Heart right ventricle (tissue), 16 donors: ENCODE measurements around the gene LGALS7. TPM values are rescaled to one million over a fixed set of nuclear protein-coding genes. Genes with fewer than 3 reads are reported as not detected.

Experiments
- ATAC-seq, 8 donors: fragments of 200-7000 bp; cut with Tn5 transposase; one replicate each; pipeline ENCODE4 v1.9.1; 2020; ENCODE audit warnings: mild to moderate bottlenecking in 8 of 8, moderate library complexity in 8 of 8, moderate number of reproducible peaks in 1 of 8
- DNase-seq, 2 donors: peaks; one replicate each; pipeline ENCODE4 v3.0.0-alpha.2; 2020
- H3K27ac ChIP-seq, 10 donors: fragments of 200-600 bp; sonication (generic) in 2 of 10; one replicate each; pipeline versions ENCODE4 v1.5.0 to v1.8.0; 2020 to 2022; ENCODE audit warnings: mild to moderate bottlenecking in 3 of 10
- H3K27me3 ChIP-seq, 7 donors: fragments of 200-600 bp; one replicate each; pipeline ENCODE4 v1.8.0; 2021 to 2022; ENCODE audit warnings: mild to moderate bottlenecking in 2 of 7
- H3K36me3 ChIP-seq, 9 donors: fragments of 200-600 bp; sonication (generic) in 1 of 9; one replicate each; pipeline versions ENCODE4 v1.5.0 to v1.8.0; 2020 to 2022; ENCODE audit warnings: mild to moderate bottlenecking in 2 of 9
- H3K4me1 ChIP-seq, 9 donors: fragments of 200-600 bp; sonication (generic) in 1 of 9; one replicate each; pipeline versions ENCODE4 v1.5.0 to v1.8.0; 2020 to 2022; ENCODE audit warnings: mild to moderate bottlenecking in 4 of 9
- H3K4me3 ChIP-seq, 10 donors: fragments of 200-600 bp; sonication (generic) in 2 of 10; one replicate each; pipeline versions ENCODE4 v1.5.0 to v1.8.0; 2020 to 2022; ENCODE audit warnings: mild to moderate bottlenecking in 7 of 10, moderate library complexity in 2 of 10
- H3K9me3 ChIP-seq, 11 donors: fragments of 200-600 bp in 10 of 11; sonication (generic) in 2 of 11; one replicate each; pipeline versions ENCODE4 v1.5.0 to v1.8.0; 2013 to 2022; ENCODE audit warnings: mild to moderate bottlenecking in 2 of 11, control low read depth in 1 of 11, moderate library complexity in 1 of 11
- WGBS, 2 donors: extraction: QIAGEN DNeasy Blood & Tissue Kit; methylation state at CpG; one replicate each; pipeline ENCODE4 v1.1.7; 2013; ENCODE audit warnings: inconsistent platforms in 1 of 2; 5-methylcytosine and 5-hydroxymethylcytosine counted together
- intact Hi-C, 10 donors: fragments of 100-400 bp; cut with DNase I; formaldehyde crosslinking; loops; one replicate each; pipeline versions ENCODE4 v1.11.1 to v1.14.2; 2022
- polyA plus RNA-seq, 2 donors: library from polyadenylated mRNA; stranded (reverse); fragments of 200-250 nt; gene quantifications; one replicate each; pipeline ENCODE4 v1.2.3, GENCODE V29; 2013
- total RNA-seq, 10 donors: library from RNA; stranded (reverse); fragmentation: NEBNext Ultra II Directional in 3 of 10; extraction: Animal tissue kit (Norgen Biotek cat#: 25700) in 3 of 10; gene quantifications; one replicate each; pipeline versions ENCODE4 v1.2.1 to v1.2.4, GENCODE V29; 2021 to 2023
- TF ChIP-seq, protein P1 (sequence below), 9 donors: fragments of 200-600 bp; sonication (generic) in 2 of 9; IDR thresholded peaks; one replicate each; pipeline versions ENCODE4 v1.5.0 to v1.8.0; 2021 to 2022; ENCODE audit warnings: antibody characterized with exemption in 9 of 9, mild to moderate bottlenecking in 5 of 9, moderate library complexity in 1 of 9
- donor health status: Arrhythmogenic right ventricular cardiomyopathy.
- donor health status: ischemic (EF 13 %, LVEDD 7.1; RV severe dilation, severe dysfunction).
- donor health status: healthy with polysubstance abuse.
- donor health status: DM: no; HTN: yes; CAD: no.
- donor health status: DM: no; HTN: no; CAD: no.
- donor health status: ischemic (EF 25% LVEDD 6.9; RV normal size, moderate dysfunction).
- donor health status: ischemic (EF 25% LVEDD 5.7; RV mildly dilated, moderate dysfunction).
- donor health status: healthy.
- donor health status: DM: yes; HTN: yes; CAD: no.
- donor health status: Ischemic cardiomyopathy.
- donor health status: ischemic (EF 35%, LVEDD 5.7; RV mildly dilated, moderate dysfunction).
- donor health status: nonischemic (EF 11% LVEDD 7.7; RV severe dilation, severe dysfunction).
- donor health status: DM: yes; HTN: yes; CAD: no.
- donor health status: PGD.
- donor health status: ischemic (EF 29% LVEDD 5.4; RV normal size, mild dysfunction).
- donor health status: nonischemic (EF 23%, LVEDD 6.1; RV moderate dilation, normal function).

The LGALS7 gene
- total and polyA plus RNA-seq, 12 donors, result not detected

DNA sequence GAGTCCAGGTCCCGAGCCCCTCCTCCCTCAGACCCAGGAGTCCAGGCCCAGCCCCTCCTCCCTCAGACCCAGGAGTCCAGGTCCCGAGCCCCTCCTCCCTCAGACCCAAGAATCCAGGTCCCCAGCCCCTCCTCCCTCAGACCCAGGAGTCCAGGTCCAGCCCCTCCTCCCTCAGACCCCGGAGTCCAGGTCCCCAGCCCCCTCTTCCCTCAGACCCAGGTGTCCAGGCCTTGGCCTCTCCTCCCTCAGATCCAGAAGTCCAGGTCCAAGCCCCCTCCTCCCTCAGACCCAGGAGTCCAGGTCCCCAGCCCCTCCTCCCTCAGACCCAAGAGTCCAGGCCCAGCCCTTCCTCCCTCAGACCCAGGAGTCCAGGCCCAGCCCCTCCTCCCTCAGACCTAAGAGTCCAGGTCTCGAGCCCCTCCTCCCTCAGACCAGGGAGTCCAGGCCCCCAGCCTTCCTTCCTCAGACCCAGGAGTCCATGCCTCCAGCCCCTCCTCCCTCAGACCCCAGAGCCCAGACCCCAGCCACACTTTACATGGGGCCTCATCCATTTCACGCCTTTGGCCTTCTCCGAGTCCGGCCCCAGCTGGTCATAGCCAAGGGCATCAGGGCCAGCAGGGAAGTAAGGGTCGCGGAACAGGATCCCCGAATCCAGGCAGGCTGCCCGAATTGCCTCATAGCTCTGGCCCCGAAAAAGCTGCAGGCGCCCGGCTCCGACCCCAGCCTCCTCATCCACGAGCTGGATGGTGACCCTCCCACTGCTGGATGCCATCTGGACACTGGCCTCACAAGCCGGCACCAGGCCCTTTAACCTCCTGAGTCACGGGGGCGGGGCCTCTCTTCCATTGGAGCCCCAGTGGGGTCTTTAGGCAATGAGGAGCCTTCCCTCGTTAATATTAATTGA, 29.7 kb downstream of the LGALS7 start:
- TF ChIP-seq, protein P1, sequence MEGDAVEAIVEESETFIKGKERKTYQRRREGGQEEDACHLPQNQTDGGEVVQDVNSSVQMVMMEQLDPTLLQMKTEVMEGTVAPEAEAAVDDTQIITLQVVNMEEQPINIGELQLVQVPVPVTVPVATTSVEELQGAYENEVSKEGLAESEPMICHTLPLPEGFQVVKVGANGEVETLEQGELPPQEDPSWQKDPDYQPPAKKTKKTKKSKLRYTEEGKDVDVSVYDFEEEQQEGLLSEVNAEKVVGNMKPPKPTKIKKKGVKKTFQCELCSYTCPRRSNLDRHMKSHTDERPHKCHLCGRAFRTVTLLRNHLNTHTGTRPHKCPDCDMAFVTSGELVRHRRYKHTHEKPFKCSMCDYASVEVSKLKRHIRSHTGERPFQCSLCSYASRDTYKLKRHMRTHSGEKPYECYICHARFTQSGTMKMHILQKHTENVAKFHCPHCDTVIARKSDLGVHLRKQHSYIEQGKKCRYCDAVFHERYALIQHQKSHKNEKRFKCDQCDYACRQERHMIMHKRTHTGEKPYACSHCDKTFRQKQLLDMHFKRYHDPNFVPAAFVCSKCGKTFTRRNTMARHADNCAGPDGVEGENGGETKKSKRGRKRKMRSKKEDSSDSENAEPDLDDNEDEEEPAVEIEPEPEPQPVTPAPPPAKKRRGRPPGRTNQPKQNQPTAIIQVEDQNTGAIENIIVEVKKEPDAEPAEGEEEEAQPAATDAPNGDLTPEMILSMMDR (IDR thresholded peaks at IDR 0.05), result no peak
- no peaks in the 10 kb centered on the region for H3K27me3 ChIP-seq
- H3K9me3 ChIP-seq, result no peaks in the 10 kb centered on the region
- intact Hi-C loops, result no loop called here
- ATAC-seq (no peak), DNase-seq (no peak)
- H3K4me3 ChIP-seq, result no peak overlapping the region
- WGBS, 2 donors, result 78 to 79% methylated on average over 20 of the region's 20 CpGs
- H3K4me1 ChIP-seq, result no peaks in the 10 kb centered on the region
- no peaks in the 10 kb centered on the region for H3K36me3 ChIP-seq
- no peak overlapping the region for H3K27ac ChIP-seq

DNA sequence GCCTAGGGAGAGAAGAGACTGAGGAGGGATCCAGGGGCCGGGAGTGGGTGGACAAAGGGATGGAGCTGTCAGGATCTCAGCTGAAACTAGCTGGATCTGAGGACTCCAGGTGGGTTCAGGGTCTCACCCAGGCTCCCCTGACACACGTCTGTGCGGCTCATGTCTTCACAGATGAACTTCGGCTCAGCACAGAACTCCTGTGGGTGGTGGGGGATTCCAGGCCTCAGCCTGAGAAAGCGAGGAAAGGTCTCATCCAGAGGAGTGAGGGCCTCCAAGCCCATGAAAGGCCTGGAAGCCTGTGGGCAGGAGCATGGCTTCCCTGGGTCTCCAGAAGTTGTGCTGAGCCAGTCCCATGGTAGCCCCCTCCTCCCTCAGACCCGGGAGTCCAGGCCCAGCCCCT, 30.4 kb downstream of the LGALS7 start:
- no peak overlapping the region for H3K27ac ChIP-seq
- ATAC-seq (no peak), DNase-seq (no peak)
- intact Hi-C loops, result no loop called here
- H3K36me3 ChIP-seq, result no peaks in the 10 kb centered on the region
- TF ChIP-seq, protein P1 (IDR thresholded peaks at IDR 0.05), result no peak
- 88 to 95% methylated on average over 5 to 6 of the region's 6 CpGs for WGBS, 2 donors
- H3K9me3 ChIP-seq, result no peaks in the 10 kb centered on the region
- H3K4me1 ChIP-seq, result no peaks in the 10 kb centered on the region
- no peaks in the 10 kb centered on the region for H3K27me3 ChIP-seq
- H3K4me3 ChIP-seq, result no peak overlapping the region

DNA sequence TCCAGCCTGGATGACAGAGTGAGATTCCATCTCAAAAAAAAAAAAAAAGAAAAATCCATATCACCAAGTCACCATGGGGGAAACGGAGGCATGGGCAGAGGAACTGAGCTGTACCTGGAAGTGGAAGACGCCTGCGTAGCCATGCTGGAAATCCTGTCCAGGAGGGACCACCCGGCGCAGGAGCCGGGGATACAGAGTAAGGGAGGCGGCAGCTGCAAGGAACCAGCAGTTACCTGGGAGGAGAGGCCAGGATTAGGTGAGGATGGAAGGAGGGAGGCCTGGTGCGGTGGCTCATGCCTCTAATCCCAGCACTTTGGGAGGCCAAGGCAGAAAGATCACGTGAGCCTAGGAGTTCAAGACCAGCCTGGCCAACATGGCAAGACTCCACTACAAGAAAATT, 31.0 kb downstream of the LGALS7 start:
- Histone ChIP-seq H3K4me1 (peaks cover 0 to 2% (median 0%) of the 10 kb centered on the region in 9 donors), H3K36me3 (no peaks in the 10 kb centered on the region), H3K27ac (no peak overlapping the region), H3K27me3 (no peaks in the 10 kb centered on the region), H3K9me3 (no peaks in the 10 kb centered on the region), H3K4me3 (no peak overlapping the region)
- no peak for ATAC-seq
- WGBS, 2 donors, result 95 to 98% methylated on average over 9 of the region's 9 CpGs
- intact Hi-C loops, result no loop called here
- no peak for DNase-seq
- TF ChIP-seq, protein P1 (IDR thresholded peaks at IDR 0.05), result no peak

DNA sequence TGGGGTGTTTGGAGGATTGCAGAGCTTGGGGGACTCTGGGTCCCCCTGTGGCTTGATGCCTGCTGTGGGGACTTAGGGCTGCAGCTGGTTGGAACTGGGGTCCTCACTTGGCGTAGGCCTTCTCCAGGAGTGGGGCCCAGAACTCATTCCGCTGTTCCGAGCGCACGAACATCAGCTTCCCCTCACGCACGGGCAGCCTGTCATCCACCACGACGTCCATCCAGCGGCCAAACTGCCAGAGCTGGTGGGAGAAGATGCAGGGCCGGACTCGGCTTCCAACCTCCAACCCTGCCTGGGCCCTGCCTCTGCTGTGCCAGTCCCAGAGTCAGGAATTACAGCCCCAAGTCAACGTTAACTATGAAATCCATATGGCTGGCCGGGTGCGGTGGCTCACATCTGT, 31.6 kb downstream of the LGALS7 start:
- TF ChIP-seq, protein P1 (IDR thresholded peaks at IDR 0.05), result no peak
- no peaks in the 10 kb centered on the region for H3K36me3 ChIP-seq
- H3K9me3 ChIP-seq, result no peaks in the 10 kb centered on the region
- intact Hi-C loops, result no loop called here
- ATAC-seq, result no peak
- no peaks in the 10 kb centered on the region for H3K27me3 ChIP-seq
- peaks cover 0 to 6% (median 0%) of the 10 kb centered on the region in 9 donors for H3K4me1 ChIP-seq
- H3K27ac ChIP-seq, result no peak overlapping the region
- WGBS, 2 donors, result 96 to 99% methylated on average over 15 of the region's 15 CpGs
- no peak overlapping the region for H3K4me3 ChIP-seq
- no peak for DNase-seq
